DOHH2 (cell line): Measurements from ENCODE around the gene NOP53.
"Not testable (repeated sequence)": the region's sequence is repeated elsewhere in the genome, so short reads cannot be mapped to it uniquely, and the experiment has no call there.

Experiments used
- H3F3A ChIP-seq: fragments of 200-600 bp; sonication (generic), shearing (Covaris generic); 2 replicates; pipeline ENCODE4 v1.6.0; 2016; ENCODE audit warnings: antibody characterized with exemption, mild to moderate bottlenecking; ENCODE audit not compliant: control insufficient read depth, insufficient read depth
- H3K27ac ChIP-seq: fragments of 200-600 bp; sonication (generic); 2 replicates; pipeline ENCODE4 v1.5.1; 2014; ENCODE audit warnings: low read depth, mild to moderate bottlenecking, low read length, moderate library complexity
- H3K27me3 ChIP-seq: fragments of 200-600 bp; sonication (generic); 2 replicates; pipeline ENCODE4 v1.6.1; 2014; ENCODE audit warnings: mild to moderate bottlenecking, low read length, mixed read lengths; ENCODE audit not compliant: control insufficient read depth
- H3K36me3 ChIP-seq: fragments of 200-600 bp; sonication (generic); 2 replicates; pipeline ENCODE4 v1.6.1; 2014; ENCODE audit warnings: mild to moderate bottlenecking, low read length, moderate library complexity, mixed read lengths; ENCODE audit not compliant: control insufficient read depth
- H3K4me1 ChIP-seq: fragments of 200-600 bp; sonication (generic); 2 replicates; pipeline ENCODE4 v1.6.1; 2014; ENCODE audit warnings: mild to moderate bottlenecking, low read length, mixed read lengths; ENCODE audit not compliant: control insufficient read depth
- H3K4me2 ChIP-seq: fragments of 200-600 bp; sonication (generic); 2 replicates; pipeline ENCODE4 v1.6.0; 2014; ENCODE audit warnings: mild to moderate bottlenecking, low read length, moderate library complexity
- H3K4me3 ChIP-seq: fragments of 200-600 bp; sonication (generic); 2 replicates; pipeline ENCODE4 v1.5.1; 2014; ENCODE audit warnings: mild to moderate bottlenecking, low read length, mixed read lengths
- H3K79me2 ChIP-seq: fragments of 200-600 bp; sonication (generic); 2 replicates; pipeline ENCODE4 v1.6.1; 2014; ENCODE audit warnings: mild to moderate bottlenecking, low read length, mixed read lengths; ENCODE audit not compliant: control insufficient read depth
- H3K9me2 ChIP-seq: fragments of 200-600 bp; sonication (generic); replicated peaks from 2 replicates; pipeline ENCODE4 v1.6.1; 2014; ENCODE audit warnings: mild to moderate bottlenecking, low read length, mixed read lengths; ENCODE audit not compliant: control insufficient read depth
- H3K9me3 ChIP-seq: fragments of 200-600 bp; sonication (generic); 2 replicates; pipeline ENCODE4 v1.6.1; 2014; ENCODE audit warnings: antibody characterized with exemption, low read length, mixed read lengths; ENCODE audit not compliant: control insufficient read depth, insufficient read depth
- H4K20me1 ChIP-seq: fragments of 200-600 bp; sonication (generic); 2 replicates; pipeline ENCODE4 v1.6.0; 2014; ENCODE audit warnings: low read depth, mild to moderate bottlenecking, antibody characterized with exemption, low read length, moderate library complexity; ENCODE audit not compliant: control insufficient read depth, insufficient read depth
- EZH2phosphoT487 ChIP-seq: fragments of 200-600 bp; sonication (generic); IDR thresholded peaks from 2 replicates; pipeline ENCODE4 v1.6.1; 2017; ENCODE audit warnings: borderline replicate concordance, mild to moderate bottlenecking, antibody characterized with exemption, low read length, moderate library complexity, mixed read lengths
- TF ChIP-seq, protein P1 (sequence below): fragments of 200-600 bp; sonication (generic); IDR thresholded peaks from one replicate; pipeline ENCODE4 v1.5.1; 2014; ENCODE audit warnings: antibody characterized with exemption, mild to moderate bottlenecking, low read depth, low read length; ENCODE audit not compliant: poor library complexity, severe bottlenecking

The NOP53 gene

DNA sequence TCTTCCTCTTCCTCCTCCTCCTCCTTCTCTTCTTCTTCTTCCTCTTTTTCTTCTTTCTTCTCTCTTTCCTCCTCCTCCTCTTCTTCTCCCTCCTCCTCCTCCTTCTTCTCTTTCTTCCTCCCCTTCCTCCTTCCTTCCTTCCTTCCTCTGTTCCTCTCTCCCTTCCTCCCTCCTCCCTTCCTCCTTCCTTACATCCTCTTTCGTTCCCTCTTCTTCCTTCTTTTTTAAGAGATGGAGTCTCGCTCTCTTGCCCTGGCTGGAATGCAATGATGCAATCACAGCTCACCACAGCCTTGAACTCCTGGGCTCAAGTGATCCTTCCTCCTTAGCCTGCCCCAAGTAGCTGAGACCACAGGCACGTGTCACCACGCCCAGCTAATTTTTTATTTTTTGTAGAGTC, 18.9 kb upstream of the NOP53 start:
- no peak overlapping the region for H3K4me2 ChIP-seq
- H3K4me1 ChIP-seq, result peaks cover 14% of the 10 kb centered on the region; the same call in 1 of the 2 replicates

DNA sequence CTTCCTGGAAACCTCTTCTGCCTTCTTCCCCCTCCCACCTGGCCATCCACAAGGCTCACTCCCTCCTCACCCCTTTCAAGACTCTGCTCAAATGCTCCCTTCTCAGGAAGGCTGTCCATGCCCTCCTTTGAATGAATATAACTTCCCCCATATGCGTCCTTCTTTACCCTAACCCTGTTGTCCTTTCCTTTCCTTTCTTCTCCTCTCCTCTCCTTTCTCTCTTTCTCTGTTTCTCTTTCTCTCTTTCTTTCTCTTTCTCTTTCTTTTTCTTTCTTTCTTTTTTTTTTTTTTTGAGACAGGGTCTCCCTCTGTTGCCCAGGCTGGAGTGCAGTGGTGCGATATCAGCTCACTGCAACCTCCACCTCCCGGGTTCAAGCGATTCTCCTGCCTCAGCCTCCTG, 17.1 kb upstream of the NOP53 start:
- not testable (repeated sequence) for H3F3A ChIP-seq, H3K4me3 ChIP-seq, H3K27ac ChIP-seq, H4K20me1 ChIP-seq, H3K9me3 ChIP-seq, H3K4me2 ChIP-seq, H3K27me3 ChIP-seq, H3K4me1 ChIP-seq, H3K9me2 ChIP-seq, H3K36me3 ChIP-seq, H3K79me2 ChIP-seq

More for the DNA sequence above, 18.9 kb upstream of the NOP53 start:
- no peak overlapping the region for H3K4me3 ChIP-seq
- no peaks in the 10 kb centered on the region for H4K20me1 ChIP-seq
- H3K36me3 ChIP-seq, result no peaks in the 10 kb centered on the region
- peaks cover 11% of the 10 kb centered on the region for H3K27me3 ChIP-seq
- H3K79me2 ChIP-seq, result no peaks in the 10 kb centered on the region
- H3F3A ChIP-seq, result no peaks in the 10 kb centered on the region
- no peaks in the 10 kb centered on the region for H3K9me3 ChIP-seq
- H3K9me2 ChIP-seq, result no peaks in the 10 kb centered on the region
- no peak for TF ChIP-seq EZH2phosphoT487
- TF ChIP-seq, protein P1, sequence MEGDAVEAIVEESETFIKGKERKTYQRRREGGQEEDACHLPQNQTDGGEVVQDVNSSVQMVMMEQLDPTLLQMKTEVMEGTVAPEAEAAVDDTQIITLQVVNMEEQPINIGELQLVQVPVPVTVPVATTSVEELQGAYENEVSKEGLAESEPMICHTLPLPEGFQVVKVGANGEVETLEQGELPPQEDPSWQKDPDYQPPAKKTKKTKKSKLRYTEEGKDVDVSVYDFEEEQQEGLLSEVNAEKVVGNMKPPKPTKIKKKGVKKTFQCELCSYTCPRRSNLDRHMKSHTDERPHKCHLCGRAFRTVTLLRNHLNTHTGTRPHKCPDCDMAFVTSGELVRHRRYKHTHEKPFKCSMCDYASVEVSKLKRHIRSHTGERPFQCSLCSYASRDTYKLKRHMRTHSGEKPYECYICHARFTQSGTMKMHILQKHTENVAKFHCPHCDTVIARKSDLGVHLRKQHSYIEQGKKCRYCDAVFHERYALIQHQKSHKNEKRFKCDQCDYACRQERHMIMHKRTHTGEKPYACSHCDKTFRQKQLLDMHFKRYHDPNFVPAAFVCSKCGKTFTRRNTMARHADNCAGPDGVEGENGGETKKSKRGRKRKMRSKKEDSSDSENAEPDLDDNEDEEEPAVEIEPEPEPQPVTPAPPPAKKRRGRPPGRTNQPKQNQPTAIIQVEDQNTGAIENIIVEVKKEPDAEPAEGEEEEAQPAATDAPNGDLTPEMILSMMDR, result no peak
- no peak overlapping the region for H3K27ac ChIP-seq

DNA sequence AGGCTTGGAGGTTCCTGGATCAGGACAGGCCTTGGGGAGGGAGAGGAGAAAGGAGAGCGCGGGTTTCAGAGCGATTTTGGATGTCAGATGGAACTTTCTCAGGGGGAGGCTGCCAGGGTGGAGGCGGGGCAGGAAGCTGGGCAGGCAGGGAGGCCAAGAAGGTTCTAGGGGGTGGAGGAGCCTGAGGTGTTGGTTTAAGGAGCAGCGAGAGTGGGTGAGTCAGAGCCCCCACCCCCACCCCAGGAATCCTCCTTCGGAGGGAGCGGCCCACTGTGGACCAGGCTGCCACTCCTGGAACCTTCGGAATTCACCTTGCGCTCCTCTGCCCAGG, 15.9 kb upstream of the NOP53 start:
- Histone ChIP-seq H3K9me2 (no peaks in the 10 kb centered on the region), H3K4me3 (no peak overlapping the region), H3K27ac (no peak overlapping the region), H3K4me2 (no peak overlapping the region), H4K20me1 (no peaks in the 10 kb centered on the region), H3K79me2 (no peaks in the 10 kb centered on the region), H3K36me3 (no peaks in the 10 kb centered on the region), H3K9me3 (no peaks in the 10 kb centered on the region), H3F3A (no peaks in the 10 kb centered on the region), H3K4me1 (peaks cover 8% of the 10 kb centered on the region; the same call in 1 of the 2 replicates), H3K27me3 (peaks cover 6% of the 10 kb centered on the region)
- TF ChIP-seq, protein P1, result no peak
- TF ChIP-seq EZH2phosphoT487, result no peak

DNA sequence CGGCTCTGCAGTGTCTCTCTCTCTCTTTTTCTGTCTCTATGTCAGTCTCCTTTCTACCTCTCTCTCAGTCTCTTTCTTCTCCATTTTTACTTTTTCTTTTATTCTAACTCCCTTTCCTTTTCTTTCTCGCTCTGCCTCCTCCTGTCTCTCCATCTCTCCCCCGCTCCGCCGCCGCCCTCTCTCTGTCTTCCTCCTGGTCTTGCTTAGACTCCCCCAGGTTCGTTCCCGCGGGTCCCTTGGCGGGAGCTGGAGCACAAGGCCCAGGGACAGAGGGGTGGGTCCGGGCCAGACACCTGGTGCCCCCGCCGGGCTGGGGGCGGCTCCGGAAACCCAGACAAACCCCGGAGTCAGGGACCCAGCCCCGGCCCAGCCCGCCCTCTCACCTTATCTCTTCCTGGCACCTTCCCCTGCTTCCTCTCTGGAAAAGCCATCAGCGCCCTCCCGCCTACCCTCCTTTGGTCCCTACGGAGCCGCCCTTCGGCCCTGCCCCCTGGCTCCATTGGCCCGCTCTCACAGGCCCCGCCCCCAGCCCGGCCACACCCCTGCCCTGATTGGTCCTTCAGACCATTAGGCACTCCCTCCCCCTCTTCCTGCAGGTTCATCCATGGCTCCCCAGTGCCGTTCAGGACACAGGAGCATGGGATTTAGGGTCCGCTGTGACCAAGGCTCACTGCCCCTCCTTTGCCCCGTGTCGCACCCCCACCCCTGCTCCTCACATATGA, 15.4 kb upstream of the NOP53 start:
- Histone ChIP-seq H3K36me3 (no peaks in the 10 kb centered on the region), H3K27me3 (peaks cover 6% of the 10 kb centered on the region; the same call in 1 of the 2 replicates), H3K4me3 (no peak overlapping the region), H3K4me2 (no peak overlapping the region), H3K9me3 (no peaks in the 10 kb centered on the region), H4K20me1 (no peaks in the 10 kb centered on the region), H3K4me1 (peaks cover 8% of the 10 kb centered on the region; the same call in 1 of the 2 replicates), H3K9me2 (no peaks in the 10 kb centered on the region), H3F3A (no peaks in the 10 kb centered on the region), H3K27ac (no peak overlapping the region), H3K79me2 (no peaks in the 10 kb centered on the region)
- TF ChIP-seq, protein P1, result no peak
- TF ChIP-seq EZH2phosphoT487, result no peak
